Measurements from ENCODE around the gene IRF7.

IRF7 gene

DNA sequence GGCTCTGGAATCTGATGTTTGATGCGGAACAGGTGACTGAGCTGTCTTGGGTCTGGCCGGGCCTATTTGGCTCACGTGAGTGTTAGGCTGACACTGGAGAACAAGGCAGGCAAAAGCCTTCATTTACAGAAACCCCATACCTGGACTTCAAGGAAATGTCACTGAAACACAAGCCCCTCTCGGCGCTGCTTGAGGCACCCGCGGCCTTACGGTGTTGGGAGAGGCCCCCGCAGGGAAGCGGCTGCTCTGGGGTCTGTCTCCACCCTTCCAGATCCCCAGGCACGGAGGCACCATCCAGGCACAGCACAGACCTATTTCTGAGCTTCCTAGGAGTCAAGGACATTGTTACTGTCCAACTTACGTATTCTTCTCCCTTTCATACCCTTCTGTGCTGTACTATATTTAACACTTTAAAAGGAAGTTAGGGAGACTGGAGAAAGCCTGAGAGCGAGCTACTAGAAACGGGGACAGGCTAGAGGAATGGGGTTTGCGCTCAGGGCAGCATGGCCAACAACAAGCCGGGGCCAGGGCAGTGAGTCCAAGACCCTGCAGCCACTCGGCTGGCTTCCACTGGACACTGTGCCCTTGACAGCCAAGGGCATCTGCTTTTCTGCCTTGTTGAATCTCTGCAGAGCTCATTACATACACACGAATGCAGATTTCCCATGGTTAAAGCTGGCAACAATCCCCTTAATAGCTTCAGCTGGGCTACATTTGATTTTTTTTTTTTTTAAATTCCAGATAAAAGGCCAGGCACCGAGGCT is 45.1 kb upstream of the IRF7 start:
- no peak overlapping the region for H3K9ac ChIP-seq (ENCODE audit: low read length)

DNA sequence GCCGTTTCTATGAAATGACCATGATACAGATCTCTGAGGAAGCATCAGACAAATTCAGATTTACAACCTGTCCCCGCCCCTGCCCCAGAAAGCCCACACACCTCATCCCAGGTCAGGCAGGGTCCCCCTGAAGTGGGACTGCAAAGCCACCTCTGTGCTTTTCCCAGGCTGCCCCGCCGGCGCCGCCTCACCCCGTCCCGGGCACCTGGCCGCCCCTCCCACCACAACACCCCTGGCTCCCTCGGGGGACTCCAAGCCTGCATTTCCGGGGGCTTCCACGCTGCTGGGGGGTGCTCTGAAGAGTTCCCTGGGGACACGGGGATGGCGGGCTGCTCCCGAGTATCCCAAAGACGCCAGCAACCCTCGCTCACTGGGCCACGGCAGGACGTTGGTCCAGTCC is 44.5 kb upstream of the IRF7 start:
- Histone ChIP-seq H3F3A (ENCODE audit: insufficient read depth, low read length) (no peaks in the 10 kb centered on the region), H3K36me3 (replicated peaks; ENCODE audit: insufficient read depth, low read length) (no peaks in the 10 kb centered on the region), H3K4me2 (ENCODE audit: low read depth, low read length) (no peak overlapping the region), H3K9me2 (replicated peaks; ENCODE audit: insufficient read depth, low read length) (no peaks in the 10 kb centered on the region), H3K27me3 (replicated peaks; ENCODE audit: insufficient read depth, low read length) (no peaks in the 10 kb centered on the region), H3K9me3 (replicated peaks; ENCODE audit: insufficient read depth, low read length) (no peaks in the 10 kb centered on the region), H3K27ac (ENCODE audit: low read length) (no peak overlapping the region), H2AFZ (ENCODE audit: low read length) (no peak overlapping the region), H3K4me3 (ENCODE audit: low read length) (no peak overlapping the region), H3K4me1 (ENCODE audit: low read length) (no peaks in the 10 kb centered on the region), H3K79me2 (ENCODE audit: low read length) (peaks cover 12% of the 10 kb centered on the region), H3K9ac (ENCODE audit: low read length) (no peak overlapping the region), H4K20me1 (ENCODE audit: insufficient read depth, low read length) (no peaks in the 10 kb centered on the region)
- TF ChIP-seq, protein P1, sequence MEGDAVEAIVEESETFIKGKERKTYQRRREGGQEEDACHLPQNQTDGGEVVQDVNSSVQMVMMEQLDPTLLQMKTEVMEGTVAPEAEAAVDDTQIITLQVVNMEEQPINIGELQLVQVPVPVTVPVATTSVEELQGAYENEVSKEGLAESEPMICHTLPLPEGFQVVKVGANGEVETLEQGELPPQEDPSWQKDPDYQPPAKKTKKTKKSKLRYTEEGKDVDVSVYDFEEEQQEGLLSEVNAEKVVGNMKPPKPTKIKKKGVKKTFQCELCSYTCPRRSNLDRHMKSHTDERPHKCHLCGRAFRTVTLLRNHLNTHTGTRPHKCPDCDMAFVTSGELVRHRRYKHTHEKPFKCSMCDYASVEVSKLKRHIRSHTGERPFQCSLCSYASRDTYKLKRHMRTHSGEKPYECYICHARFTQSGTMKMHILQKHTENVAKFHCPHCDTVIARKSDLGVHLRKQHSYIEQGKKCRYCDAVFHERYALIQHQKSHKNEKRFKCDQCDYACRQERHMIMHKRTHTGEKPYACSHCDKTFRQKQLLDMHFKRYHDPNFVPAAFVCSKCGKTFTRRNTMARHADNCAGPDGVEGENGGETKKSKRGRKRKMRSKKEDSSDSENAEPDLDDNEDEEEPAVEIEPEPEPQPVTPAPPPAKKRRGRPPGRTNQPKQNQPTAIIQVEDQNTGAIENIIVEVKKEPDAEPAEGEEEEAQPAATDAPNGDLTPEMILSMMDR (IDR thresholded peaks at IDR 0.05; ENCODE audit: low read length), result no peak
- TF ChIP-seq EZH2 (optimal IDR thresholded peaks at IDR 0.05; ENCODE audit: low read depth, low read length) (no peak), EZH2phosphoT487 (IDR thresholded peaks at IDR 0.05; ENCODE audit: low read length) (no peak)
- no peak for DNase-seq

More for the DNA sequence above, 45.1 kb upstream of the IRF7 start:
- no peak overlapping the region for H2AFZ ChIP-seq (ENCODE audit: low read length)
- no peaks in the 10 kb centered on the region for H3K9me3 ChIP-seq (replicated peaks; ENCODE audit: insufficient read depth, low read length)
- H4K20me1 ChIP-seq (ENCODE audit: insufficient read depth, low read length), result no peaks in the 10 kb centered on the region
- H3K36me3 ChIP-seq (replicated peaks; ENCODE audit: insufficient read depth, low read length), result no peaks in the 10 kb centered on the region
- TF ChIP-seq, protein P1 (IDR thresholded peaks at IDR 0.05; ENCODE audit: low read length), result no peak
- TF ChIP-seq EZH2 (optimal IDR thresholded peaks at IDR 0.05; ENCODE audit: low read depth, low read length), result no peak
- TF ChIP-seq EZH2phosphoT487 (IDR thresholded peaks at IDR 0.05; ENCODE audit: low read length), result no peak
- H3K27ac ChIP-seq (ENCODE audit: low read length), result no peak overlapping the region
- H3K4me1 ChIP-seq (ENCODE audit: low read length), result no peaks in the 10 kb centered on the region
- H3K4me3 ChIP-seq (ENCODE audit: low read length), result no peak overlapping the region
- H3K79me2 ChIP-seq (ENCODE audit: low read length), result peaks cover 15% of the 10 kb centered on the region
- no peak for DNase-seq
- H3K4me2 ChIP-seq (ENCODE audit: low read depth, low read length), result no peak overlapping the region
- H3K27me3 ChIP-seq (replicated peaks; ENCODE audit: insufficient read depth, low read length), result no peaks in the 10 kb centered on the region
- no peaks in the 10 kb centered on the region for H3K9me2 ChIP-seq (replicated peaks; ENCODE audit: insufficient read depth, low read length)
- H3F3A ChIP-seq (ENCODE audit: insufficient read depth, low read length), result no peaks in the 10 kb centered on the region

DNA sequence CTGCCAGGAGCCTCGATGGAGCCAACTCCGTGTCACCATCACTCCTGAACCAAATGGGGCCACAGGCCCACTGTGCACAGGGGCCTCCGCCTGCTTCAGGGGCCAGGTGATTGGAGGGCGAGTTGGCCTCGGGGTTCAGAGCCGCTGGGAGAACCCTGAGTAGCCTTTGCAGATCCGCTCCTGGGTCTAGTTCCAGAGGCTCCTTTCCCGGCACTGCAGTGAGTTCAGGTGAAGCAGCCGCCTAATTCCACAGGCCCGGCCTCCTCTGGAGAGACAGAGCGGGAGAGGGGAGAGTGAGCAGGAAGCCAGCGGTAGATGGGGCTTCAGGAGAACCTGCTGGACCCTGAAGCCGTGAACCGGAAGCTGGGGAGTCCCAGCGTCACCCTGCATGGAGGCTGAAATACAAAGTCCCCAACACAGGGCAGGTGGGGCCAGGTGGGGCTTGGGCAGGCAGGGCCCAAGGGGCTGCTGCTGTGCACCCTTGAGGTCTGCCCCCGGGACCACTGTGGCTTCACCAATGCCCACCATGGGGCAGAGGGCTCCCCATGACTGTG is 43.9 kb upstream of the IRF7 start:
- Histone ChIP-seq H2AFZ (ENCODE audit: low read length) (no peak overlapping the region), H3K9me3 (replicated peaks; ENCODE audit: insufficient read depth, low read length) (no peaks in the 10 kb centered on the region), H3K9me2 (replicated peaks; ENCODE audit: insufficient read depth, low read length) (no peaks in the 10 kb centered on the region), H3K27ac (ENCODE audit: low read length) (no peak overlapping the region), H3K9ac (ENCODE audit: low read length) (no peak overlapping the region), H3K4me2 (ENCODE audit: low read depth, low read length) (no peak overlapping the region), H4K20me1 (ENCODE audit: insufficient read depth, low read length) (no peaks in the 10 kb centered on the region), H3K4me1 (ENCODE audit: low read length) (no peaks in the 10 kb centered on the region), H3K27me3 (replicated peaks; ENCODE audit: insufficient read depth, low read length) (no peaks in the 10 kb centered on the region), H3F3A (ENCODE audit: insufficient read depth, low read length) (no peaks in the 10 kb centered on the region), H3K79me2 (ENCODE audit: low read length) (peaks cover 10% of the 10 kb centered on the region), H3K36me3 (replicated peaks; ENCODE audit: insufficient read depth, low read length) (no peaks in the 10 kb centered on the region), H3K4me3 (ENCODE audit: low read length) (no peak overlapping the region)
- DNase-seq, result no peak
- TF ChIP-seq, protein P1 (IDR thresholded peaks at IDR 0.05; ENCODE audit: low read length), result no peak
- TF ChIP-seq EZH2 (optimal IDR thresholded peaks at IDR 0.05; ENCODE audit: low read depth, low read length), result no peak
- TF ChIP-seq EZH2phosphoT487 (IDR thresholded peaks at IDR 0.05; ENCODE audit: low read length), result no peak
